ENCODE data around the gene AMD1. TPM values are rescaled to one million over a fixed set of nuclear protein-coding genes. Genes with fewer than 3 reads are reported as not detected.

AMD1 gene
- total and polyA plus RNA-seq, 2 experiments from 2014 or later: 127 to 243 TPM

DNA sequence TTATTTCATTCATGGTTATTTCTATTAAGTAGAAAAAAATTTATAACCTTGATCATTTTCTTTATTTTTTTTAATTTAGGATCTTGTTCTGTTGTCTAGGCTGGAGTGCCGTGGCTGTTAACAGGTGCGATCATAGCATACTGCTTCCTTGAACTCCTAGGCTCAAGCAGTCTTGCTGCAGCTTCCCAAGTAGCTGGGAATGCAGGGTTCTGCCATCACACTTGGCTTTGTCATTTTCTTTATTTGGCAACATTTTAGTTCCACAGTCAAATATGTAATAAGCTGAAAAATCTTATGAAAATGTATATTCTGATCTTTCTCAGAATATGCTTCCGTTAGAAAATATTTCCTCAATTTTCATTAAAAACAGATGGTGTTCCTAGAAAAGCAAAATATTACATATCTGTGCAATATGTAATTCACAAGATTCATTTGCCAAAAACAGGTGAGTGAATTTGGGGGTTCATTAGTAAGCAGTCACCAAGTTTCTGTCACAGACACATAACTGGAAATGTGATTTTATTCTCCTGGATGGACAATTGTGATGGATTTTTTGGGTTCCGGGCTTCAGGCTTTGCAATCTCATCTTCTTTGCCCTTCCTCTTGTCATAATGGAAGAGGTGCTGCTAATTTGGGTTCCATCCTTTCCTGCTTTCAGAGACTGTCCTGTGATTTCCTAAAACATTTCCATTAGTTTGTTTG, 21.5 kb downstream of the AMD1 start:
- H4K20me1 ChIP-seq (replicated peaks; ENCODE audit: insufficient read depth): peaks cover 28% of the 10 kb centered on the region
- peaks cover 33% of the 10 kb centered on the region for H3K79me2 ChIP-seq (replicated peaks; ENCODE audit: insufficient read depth)
- DNase-seq (ENCODE audit: low spot score) (no peak), ATAC-seq (no peak)
- no peak overlapping the region for H3K4me2 ChIP-seq
- H3K27ac Mint-ChIP-seq: no peak overlapping the region
- TF ChIP-seq CREB1 (CRISPR knock-in tag; IDR thresholded peaks at IDR 0.05; ENCODE audit: low read depth): no peak
- no peak for TF ChIP-seq NANOG (IDR thresholded peaks at IDR 0.05; ENCODE audit: borderline replicate concordance)
- no peak for TF ChIP-seq ZNF331 (CRISPR knock-in tag; IDR thresholded peaks at IDR 0.05; ENCODE audit: low read depth)
- no peaks in the 10 kb centered on the region for H3K9me2 ChIP-seq (ENCODE audit: insufficient read depth)
- no peak overlapping the region for H3K27ac ChIP-seq (ENCODE audit: low read depth)
- H3K4me3 ChIP-seq: no peak overlapping the region
- H3K4me3 Mint-ChIP-seq: no peak overlapping the region
- peaks cover 73% of the 10 kb centered on the region for H3K36me3 Mint-ChIP-seq (ENCODE audit: low read depth)
- H3K27me3 ChIP-seq (ENCODE audit: insufficient read depth): no peaks in the 10 kb centered on the region
- H3K4me1 Mint-ChIP-seq: no peaks in the 10 kb centered on the region
- H3K27me3 Mint-ChIP-seq (ENCODE audit: insufficient read depth, low read depth, poor library complexity): peaks cover 3% of the 10 kb centered on the region
- no peaks in the 10 kb centered on the region; the same call in 1 of the 2 replicates for H3K4me1 ChIP-seq (ENCODE audit: insufficient read depth)
- H2AFZ ChIP-seq: no peak overlapping the region
- H3F3A ChIP-seq (replicated peaks; ENCODE audit: low read depth): peaks cover 27% of the 10 kb centered on the region
- no peaks in the 10 kb centered on the region for H3K9me3 Mint-ChIP-seq
- peaks cover 60% of the 10 kb centered on the region for H3K36me3 ChIP-seq (ENCODE audit: insufficient read depth)

DNA sequence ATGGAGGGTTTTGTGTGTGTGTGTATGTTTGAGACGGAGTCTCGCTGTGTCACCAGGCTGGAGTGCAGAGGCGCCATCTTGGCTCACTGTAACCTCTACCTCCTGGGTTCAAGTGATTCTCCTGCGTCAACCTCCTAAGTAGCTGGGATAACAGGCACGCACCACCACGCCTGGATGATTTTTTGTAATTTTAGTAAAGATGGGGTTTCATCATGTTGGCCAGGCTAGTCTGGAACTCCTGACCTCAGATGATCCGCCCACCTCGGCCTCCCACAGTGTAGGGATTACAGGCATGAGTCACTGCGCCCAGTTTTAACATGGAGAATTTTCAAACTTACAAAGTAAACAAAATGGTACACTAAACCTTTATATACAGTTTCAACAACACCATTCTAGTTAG, 22.8 kb downstream of the AMD1 start:
- Histone ChIP-seq H4K20me1 (replicated peaks; ENCODE audit: insufficient read depth) (peaks cover 15% of the 10 kb centered on the region), H3K4me1 (ENCODE audit: insufficient read depth) (no peaks in the 10 kb centered on the region; the same call in 1 of the 2 replicates), H3K4me3 (no peak overlapping the region), H3K4me2 (no peak overlapping the region), H3K9me2 (ENCODE audit: insufficient read depth) (no peaks in the 10 kb centered on the region), H3K79me2 (replicated peaks; ENCODE audit: insufficient read depth) (peaks cover 20% of the 10 kb centered on the region), H2AFZ (no peak overlapping the region), H3K27ac (ENCODE audit: low read depth) (peak overlapping the region; percentile 21), H3F3A (replicated peaks; ENCODE audit: low read depth) (peaks cover 22% of the 10 kb centered on the region), H3K36me3 (ENCODE audit: insufficient read depth) (peaks cover 46% of the 10 kb centered on the region), H3K27me3 (ENCODE audit: insufficient read depth) (no peaks in the 10 kb centered on the region)
- Mint-ChIP-seq H3K9me3 (no peaks in the 10 kb centered on the region), H3K27ac (no peak overlapping the region), H3K27me3 (ENCODE audit: insufficient read depth, low read depth, poor library complexity) (peaks cover 4% of the 10 kb centered on the region), H3K4me1 (no peaks in the 10 kb centered on the region), H3K4me3 (no peak overlapping the region), H3K36me3 (ENCODE audit: low read depth) (peaks cover 59% of the 10 kb centered on the region)
- DNase-seq (ENCODE audit: low spot score): no peak
- no peak for ATAC-seq
- no peak for TF ChIP-seq NANOG (IDR thresholded peaks at IDR 0.05; ENCODE audit: borderline replicate concordance)
- TF ChIP-seq, protein P1, sequence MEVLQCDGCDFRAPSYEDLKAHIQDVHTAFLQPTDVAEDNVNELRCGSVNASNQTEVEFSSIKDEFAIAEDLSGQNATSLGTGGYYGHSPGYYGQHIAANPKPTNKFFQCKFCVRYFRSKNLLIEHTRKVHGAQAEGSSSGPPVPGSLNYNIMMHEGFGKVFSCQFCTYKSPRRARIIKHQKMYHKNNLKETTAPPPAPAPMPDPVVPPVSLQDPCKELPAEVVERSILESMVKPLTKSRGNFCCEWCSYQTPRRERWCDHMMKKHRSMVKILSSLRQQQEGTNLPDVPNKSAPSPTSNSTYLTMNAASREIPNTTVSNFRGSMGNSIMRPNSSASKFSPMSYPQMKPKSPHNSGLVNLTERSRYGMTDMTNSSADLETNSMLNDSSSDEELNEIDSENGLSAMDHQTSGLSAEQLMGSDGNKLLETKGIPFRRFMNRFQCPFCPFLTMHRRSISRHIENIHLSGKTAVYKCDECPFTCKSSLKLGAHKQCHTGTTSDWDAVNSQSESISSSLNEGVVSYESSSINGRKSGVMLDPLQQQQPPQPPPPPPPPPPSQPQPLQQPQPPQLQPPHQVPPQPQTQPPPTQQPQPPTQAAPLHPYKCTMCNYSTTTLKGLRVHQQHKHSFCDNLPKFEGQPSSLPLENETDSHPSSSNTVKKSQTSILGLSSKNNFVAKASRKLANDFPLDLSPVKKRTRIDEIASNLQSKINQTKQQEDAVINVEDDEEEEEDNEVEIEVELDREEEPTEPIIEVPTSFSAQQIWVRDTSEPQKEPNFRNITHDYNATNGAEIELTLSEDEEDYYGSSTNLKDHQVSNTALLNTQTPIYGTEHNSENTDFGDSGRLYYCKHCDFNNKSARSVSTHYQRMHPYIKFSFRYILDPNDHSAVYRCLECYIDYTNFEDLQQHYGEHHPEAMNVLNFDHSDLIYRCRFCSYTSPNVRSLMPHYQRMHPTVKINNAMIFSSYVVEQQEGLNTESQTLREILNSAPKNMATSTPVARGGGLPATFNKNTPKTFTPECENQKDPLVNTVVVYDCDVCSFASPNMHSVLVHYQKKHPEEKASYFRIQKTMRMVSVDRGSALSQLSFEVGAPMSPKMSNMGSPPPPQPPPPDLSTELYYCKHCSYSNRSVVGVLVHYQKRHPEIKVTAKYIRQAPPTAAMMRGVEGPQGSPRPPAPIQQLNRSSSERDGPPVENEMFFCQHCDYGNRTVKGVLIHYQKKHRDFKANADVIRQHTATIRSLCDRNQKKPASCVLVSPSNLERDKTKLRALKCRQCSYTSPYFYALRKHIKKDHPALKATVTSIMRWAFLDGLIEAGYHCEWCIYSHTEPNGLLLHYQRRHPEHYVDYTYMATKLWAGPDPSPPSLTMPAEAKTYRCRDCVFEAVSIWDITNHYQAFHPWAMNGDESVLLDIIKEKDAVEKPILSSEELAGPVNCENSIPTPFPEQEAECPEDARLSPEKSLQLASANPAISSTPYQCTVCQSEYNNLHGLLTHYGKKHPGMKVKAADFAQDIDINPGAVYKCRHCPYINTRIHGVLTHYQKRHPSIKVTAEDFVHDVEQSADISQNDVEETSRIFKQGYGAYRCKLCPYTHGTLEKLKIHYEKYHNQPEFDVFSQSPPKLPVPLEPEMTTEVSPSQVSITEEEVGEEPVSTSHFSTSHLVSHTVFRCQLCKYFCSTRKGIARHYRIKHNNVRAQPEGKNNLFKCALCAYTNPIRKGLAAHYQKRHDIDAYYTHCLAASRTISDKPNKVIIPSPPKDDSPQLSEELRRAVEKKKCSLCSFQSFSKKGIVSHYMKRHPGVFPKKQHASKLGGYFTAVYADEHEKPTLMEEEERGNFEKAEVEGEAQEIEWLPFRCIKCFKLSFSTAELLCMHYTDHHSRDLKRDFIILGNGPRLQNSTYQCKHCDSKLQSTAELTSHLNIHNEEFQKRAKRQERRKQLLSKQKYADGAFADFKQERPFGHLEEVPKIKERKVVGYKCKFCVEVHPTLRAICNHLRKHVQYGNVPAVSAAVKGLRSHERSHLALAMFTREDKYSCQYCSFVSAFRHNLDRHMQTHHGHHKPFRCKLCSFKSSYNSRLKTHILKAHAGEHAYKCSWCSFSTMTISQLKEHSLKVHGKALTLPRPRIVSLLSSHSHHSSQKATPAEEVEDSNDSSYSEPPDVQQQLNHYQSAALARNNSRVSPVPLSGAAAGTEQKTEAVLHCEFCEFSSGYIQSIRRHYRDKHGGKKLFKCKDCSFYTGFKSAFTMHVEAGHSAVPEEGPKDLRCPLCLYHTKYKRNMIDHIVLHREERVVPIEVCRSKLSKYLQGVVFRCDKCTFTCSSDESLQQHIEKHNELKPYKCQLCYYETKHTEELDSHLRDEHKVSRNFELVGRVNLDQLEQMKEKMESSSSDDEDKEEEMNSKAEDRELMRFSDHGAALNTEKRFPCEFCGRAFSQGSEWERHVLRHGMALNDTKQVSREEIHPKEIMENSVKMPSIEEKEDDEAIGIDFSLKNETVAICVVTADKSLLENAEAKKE (CRISPR knock-in tag; IDR thresholded peaks at IDR 0.05): no peak
- TF ChIP-seq EZH2phosphoT487 (IDR thresholded peaks at IDR 0.05; ENCODE audit: unreplicated experiment): no peak
- no peak for TF ChIP-seq CREB1 (CRISPR knock-in tag; IDR thresholded peaks at IDR 0.05; ENCODE audit: low read depth)
- no peak for TF ChIP-seq ZNF331 (CRISPR knock-in tag; IDR thresholded peaks at IDR 0.05; ENCODE audit: low read depth)
- TF ChIP-seq, protein P2, sequence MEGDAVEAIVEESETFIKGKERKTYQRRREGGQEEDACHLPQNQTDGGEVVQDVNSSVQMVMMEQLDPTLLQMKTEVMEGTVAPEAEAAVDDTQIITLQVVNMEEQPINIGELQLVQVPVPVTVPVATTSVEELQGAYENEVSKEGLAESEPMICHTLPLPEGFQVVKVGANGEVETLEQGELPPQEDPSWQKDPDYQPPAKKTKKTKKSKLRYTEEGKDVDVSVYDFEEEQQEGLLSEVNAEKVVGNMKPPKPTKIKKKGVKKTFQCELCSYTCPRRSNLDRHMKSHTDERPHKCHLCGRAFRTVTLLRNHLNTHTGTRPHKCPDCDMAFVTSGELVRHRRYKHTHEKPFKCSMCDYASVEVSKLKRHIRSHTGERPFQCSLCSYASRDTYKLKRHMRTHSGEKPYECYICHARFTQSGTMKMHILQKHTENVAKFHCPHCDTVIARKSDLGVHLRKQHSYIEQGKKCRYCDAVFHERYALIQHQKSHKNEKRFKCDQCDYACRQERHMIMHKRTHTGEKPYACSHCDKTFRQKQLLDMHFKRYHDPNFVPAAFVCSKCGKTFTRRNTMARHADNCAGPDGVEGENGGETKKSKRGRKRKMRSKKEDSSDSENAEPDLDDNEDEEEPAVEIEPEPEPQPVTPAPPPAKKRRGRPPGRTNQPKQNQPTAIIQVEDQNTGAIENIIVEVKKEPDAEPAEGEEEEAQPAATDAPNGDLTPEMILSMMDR (conservative IDR thresholded peaks at IDR 0.05; ENCODE audit: low read depth in 2 of 2): no peak
- no peak for TF ChIP-seq STAT1 (IDR thresholded peaks at IDR 0.05; ENCODE audit: unreplicated experiment)
- no peak for TF ChIP-seq ZNF114 (CRISPR knock-in tag; IDR thresholded peaks at IDR 0.05)
- TF ChIP-seq, protein P3, sequence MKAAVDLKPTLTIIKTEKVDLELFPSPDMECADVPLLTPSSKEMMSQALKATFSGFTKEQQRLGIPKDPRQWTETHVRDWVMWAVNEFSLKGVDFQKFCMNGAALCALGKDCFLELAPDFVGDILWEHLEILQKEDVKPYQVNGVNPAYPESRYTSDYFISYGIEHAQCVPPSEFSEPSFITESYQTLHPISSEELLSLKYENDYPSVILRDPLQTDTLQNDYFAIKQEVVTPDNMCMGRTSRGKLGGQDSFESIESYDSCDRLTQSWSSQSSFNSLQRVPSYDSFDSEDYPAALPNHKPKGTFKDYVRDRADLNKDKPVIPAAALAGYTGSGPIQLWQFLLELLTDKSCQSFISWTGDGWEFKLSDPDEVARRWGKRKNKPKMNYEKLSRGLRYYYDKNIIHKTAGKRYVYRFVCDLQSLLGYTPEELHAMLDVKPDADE (IDR thresholded peaks at IDR 0.05): no peak
- no peak for TF ChIP-seq JUNB (IDR thresholded peaks at IDR 0.05; ENCODE audit: unreplicated experiment)
- TF ChIP-seq POLR2AphosphoS5 (IDR thresholded peaks at IDR 0.05; ENCODE audit: low read depth): no peak; the same call in 1 of the 2 replicates

Measured in GM23338 (cell line).